Tongue (tissue), 2 donors: ENCODE results near the gene PTPN14. TPM values are rescaled to one million over a fixed set of nuclear protein-coding genes. Genes with fewer than 3 reads are reported as not detected.
A peak's percentile ranks its signal among the peaks of the same experiment; 100 is the strongest.

Experiments
- DNase-seq: peaks from one replicate; pipeline ENCODE4 v3.0.0-alpha.2; 2015
- total RNA-seq: library from RNA; depleted of rRNA; stranded (reverse); fragments of >200 nt; gene quantifications from one replicate; pipeline ENCODE4 v1.2.3, GENCODE V29; 2014

The PTPN14 gene
- total RNA-seq, 1 donor from 2014 or later, result 36.1 TPM

DNA sequence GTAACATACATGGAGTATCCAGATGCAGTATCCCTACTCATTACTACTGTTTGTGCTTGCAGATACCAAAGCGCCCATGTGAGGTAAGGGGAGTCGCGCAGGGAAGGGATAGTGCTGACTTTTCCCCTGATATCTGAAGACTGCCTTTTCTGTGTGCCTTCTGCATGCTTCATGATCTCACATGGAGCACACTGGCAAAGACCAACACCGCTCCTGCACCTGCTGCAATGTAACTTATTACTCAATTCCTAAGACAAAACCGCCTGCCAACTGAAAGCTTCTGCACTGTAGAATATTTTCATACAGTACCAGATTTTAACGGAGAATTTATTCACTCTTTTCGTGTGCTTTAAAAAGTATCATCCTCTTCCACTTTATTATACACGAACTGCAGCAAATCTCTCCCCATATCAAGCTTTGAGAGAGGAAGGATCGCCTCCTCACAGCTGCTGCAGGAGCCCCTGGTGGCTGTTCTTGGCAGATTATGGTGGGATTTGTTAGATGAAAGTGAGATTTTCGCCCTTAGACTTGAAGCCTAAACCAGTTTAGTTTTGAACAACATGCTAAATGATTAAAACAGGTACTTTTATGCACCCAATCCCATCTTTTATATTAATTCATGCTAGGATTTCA lies 99.1 kb downstream of the PTPN14 start:
- DNase-seq, result no peak

DNA sequence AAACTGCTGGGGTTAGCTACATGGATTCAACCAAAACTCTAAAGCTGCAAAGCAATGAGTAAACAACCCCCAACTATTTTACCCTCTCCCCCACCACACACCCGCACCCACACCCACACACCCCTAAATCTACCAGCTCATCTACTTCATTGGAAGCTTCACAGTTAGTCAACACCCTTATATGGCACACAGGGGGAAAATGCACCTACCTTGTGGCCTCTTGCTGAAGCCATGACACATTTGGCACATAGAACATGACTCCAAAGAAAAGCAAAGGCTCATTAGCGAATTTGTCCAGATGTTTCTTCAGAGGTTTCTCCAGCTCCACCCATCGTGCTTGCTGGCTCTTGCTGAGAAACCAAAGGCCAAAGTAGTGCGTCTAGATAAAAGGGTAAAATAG lies 99.8 kb downstream of the PTPN14 start:
- no peak for DNase-seq

DNA sequence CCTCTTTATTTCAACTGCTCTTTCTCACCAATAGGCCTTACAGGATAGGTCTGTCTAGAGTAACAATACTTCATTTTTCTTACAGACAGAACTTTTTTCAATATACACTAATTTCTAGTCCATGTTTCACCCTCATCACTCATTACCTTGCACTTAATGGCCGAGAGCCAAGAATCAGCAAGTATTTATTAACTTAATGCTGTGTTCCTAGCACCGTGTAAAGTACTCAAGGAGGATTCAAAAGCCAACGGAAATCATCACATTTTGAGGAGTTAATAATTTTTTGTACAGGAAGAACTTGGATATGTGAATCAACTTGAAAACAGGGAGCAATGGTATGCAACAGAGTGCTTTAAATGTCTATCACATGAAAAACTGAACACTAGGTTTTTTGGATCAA lies 102.0 kb downstream of the PTPN14 start:
- DNase-seq, result no peak

DNA sequence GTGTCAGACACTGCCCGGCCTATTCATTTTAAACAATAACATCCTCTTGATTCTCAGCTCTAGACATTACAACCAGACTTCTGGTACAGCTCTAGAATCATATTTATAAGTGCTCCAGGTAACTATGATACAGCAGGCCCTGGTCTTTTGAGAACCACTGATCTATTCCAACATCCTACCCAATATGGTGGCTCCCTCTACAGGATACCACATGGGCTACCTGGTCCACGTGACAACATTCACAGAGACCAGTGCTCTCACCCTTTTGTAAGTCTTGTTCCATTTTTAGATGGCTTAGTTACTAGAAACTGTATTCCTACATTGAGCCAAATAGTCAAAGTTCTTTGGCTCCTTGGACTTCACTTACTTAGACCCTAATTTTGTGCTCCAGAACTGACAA lies 102.9 kb downstream of the PTPN14 start:
- DNase-seq, result no peak

DNA sequence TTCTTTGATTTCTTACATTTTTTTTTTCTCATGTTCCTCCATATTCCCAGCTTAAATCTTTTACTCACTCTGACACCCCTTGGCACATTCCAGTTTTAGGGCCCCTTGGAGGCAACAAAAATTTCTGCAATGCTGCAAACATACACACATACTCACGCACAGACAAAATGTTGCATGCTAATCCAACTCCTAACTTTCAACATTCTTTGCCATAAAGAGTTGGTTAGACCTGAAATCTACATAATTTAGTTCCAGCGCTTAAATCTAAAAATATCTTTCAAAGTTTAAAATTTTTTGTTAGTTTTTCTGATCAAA lies 103.9 kb downstream of the PTPN14 start:
- DNase-seq, result no peak

DNA sequence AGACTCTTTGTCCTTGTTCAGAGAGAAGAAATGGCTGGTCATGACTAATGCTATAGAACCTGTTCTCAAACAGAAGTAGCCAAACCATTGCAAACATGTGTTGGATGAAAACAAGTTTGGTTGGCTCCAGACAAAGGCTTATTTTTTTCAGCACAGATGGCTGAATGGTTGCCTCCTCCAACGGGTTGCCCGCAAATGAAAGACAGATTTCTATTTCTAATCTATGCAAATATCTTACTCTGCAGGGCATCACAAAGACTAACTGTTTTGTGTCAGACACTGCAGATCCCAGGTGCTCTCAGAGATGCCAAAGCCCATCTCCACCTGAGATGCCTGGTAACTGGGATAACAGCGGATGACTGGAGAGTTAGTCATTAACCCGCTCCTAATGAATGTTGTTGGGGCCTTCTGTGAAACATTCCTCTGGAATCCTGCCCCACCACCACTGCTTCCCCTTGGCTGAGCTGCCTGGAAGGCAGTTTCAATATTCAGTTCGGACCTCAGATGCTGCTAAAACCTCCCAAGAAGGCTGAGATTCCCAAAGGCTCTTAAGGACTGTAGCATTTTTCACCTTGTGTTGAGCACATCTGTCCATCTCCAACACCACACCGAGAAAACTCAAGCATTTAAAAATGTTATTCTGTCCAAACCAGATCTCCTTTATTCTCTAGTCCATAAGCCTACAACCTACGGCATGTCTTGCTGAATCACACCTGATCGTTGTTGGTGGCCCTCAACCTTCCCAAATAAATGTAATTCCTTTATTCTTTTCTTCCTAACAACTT lies 104.4 kb downstream of the PTPN14 start:
- peak; percentile 38 for DNase-seq

DNA sequence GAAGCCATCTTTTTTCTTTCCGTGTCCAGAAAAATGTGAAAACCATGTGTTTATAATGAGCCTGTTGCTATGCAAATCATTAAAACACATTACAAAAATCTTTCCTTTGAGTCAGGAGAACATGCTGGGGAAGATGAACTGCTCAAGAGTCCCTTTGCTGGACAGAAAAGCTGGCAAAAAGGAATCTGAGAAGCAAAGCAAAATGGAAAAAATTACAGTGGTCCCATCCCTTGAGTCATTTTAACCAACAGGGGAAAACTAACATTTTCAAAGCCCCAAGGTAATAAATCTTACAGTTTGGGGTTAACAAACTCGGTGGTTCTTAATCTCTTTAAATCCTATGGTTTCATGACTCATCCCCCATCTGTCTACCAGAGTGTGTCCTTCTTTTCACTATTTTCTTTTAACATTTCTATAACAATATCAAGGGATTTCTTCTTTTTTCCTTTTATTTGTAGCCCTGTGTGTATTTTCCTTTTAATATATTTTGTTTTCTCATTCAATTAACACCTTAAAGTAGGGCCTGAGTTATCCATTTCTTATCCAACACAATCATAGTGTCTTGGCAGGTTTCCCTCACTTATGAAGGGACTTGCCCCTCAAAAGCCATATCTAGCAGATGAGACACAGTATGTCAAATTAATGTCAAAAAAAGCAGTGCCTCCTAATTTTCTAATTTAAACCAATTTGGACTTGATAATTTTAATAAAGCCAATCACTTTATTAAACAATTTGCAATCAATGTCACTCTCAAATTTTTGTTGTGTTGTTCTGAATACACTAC lies 105.4 kb downstream of the PTPN14 start:
- peak; percentile 51 for DNase-seq

DNA sequence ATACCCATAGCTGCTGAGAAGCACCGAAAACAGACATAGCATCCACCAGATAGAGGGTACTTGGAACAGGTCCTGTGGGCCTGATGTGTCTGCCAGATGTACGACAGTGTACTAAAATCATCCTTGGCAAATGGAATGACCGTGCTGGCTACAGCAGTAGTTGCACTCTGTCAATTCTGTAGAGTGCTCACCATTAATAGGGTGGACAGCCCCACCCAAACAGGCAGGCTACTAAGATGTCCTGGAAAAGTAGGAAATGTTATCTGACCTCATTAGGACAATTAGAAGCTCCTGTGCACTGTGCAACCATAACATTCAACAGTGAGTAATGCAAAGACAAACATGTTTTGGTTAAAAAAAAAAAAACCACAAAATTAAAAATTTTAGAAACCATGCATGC lies 106.2 kb downstream of the PTPN14 start:
- no peak for DNase-seq

DNA sequence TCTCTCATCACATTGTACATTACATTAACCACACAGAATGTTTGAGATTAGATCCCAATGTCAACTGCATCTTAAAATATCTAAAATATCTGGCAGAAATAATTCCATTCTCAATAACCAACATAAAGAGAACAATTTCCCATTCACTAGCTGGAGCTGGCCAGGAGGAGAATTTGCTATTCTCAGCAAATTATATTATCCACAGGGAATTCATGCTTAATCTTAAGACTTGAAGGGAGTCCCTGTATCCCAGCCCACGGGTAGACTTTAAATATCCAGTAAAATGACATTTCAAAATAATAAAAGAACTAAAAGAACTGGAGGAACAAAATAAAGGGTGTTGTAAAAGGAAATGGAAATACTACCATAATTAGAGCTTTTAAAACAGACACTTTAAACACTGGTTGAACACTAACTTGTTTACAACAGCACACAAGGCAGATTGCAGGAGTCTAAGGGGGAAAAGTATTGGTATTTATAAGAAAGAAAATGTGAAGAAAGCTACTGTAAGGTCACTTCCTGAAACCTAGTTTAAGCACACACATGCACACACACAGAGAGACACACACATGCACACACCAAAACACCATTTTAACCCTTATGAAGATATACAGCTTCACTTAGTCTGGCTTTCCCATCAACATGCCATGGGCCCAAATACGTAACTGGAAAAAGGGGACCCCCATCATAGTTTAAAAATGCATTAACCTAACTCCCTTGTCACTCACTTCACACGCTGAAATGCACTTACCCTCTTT lies 107.0 kb downstream of the PTPN14 start:
- no peak for DNase-seq

DNA sequence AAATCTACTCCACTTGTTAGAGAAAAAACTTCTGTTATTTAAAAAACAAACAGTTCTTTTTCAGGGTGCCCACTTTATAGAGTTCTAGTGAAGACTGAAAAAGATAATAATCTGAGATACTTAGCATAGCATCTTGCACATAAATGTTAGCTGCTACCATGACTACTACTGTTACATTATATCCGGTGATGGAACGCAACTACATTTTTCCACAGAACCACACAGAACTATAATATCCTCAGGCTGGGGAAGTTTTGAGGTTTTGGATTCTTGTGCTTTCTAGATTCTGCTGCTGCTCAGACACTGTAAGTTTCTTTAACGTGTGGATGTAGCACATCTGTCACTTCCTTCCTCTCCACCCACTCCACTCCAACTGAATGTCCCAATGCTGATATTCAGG lies 110.3 kb downstream of the PTPN14 start:
- DNase-seq, result no peak

DNA sequence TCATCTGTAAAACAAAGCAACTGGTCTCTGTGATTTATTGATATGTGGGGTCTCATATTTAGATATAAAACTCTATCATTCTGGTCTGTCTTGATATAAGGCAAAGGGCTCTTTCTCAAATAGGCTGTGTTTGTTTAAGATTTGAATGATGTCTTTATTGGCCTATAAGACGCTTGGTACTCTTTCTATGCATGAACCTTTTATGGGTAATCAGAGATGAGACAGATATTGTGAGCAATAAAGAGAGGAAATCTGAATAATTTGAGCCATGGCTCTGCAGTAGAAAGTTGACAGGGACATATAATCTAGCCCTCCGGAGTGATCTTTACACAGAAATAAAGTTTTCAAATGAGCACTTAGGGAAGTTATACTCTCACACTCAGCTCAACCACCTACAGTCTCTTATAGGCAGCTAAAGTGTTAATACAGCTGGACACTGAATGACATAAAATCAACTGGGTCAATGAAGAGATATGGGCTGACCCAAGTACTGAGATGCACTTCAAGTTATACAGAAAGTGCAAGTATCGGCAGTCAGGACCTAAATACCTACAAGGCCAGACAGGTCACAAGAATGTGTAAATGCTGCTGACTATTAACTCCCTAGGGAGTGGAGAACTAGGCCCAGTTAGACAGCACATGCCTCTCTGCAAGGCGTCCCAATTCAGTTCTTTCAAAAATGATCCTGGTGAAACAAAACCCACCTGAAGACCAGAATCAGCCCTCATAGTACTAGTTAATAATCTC lies 111.0 kb downstream of the PTPN14 start:
- no peak for DNase-seq

DNA sequence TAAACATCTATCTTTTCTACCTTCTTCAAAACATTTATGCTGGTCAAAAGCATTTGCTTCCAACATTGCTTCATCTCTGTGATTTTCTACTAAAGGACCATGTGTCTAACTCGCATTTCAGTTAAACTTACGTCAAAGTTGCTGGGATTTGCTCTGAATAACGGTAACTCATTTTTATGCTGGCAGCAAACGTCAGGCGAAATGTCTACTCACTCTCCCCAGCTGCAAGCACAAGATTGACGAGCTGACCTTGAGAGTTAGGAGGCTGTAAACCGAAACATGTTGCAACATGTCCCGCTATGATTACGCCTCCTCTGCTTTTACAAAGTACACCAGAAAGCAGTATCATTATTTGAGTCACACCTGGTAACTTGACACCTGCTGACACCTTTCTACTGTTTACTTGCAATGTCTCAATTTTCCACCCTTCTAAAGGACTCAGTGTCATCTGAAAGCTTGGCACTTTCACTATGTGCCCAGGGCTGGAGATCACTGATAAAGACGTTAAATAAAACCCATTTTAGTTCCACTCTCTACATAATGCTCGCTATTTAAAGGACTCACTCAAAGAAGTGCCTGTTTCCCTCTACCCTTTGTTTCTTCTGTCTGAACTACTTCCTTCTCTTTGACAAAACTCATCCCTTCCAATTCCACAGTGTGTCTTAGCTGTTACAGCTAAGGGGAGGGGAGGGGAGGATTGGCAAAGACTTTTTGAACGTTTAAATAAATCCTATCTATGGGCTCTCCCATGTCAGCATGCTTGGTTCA lies 111.9 kb downstream of the PTPN14 start:
- peak; percentile 45 for DNase-seq

DNA sequence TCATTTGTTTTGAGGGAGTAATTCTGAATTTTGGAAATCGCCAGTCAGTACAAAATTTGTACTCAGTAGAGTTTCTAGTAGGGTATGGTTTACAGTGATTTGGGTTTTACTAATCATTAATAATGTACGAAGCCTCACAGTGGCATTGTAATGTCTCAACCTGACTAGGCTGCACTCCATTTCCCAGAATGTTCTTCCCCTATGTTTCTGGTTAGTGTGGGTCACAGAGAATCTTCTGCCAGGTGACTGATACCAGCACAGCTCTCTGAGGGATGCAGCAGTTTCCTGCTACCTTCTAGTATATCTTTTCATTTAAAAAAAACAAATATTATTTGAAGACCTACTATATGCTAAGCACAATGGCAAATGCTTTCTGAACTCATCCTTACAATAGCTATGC lies 112.9 kb downstream of the PTPN14 start:
- DNase-seq, result no peak

DNA sequence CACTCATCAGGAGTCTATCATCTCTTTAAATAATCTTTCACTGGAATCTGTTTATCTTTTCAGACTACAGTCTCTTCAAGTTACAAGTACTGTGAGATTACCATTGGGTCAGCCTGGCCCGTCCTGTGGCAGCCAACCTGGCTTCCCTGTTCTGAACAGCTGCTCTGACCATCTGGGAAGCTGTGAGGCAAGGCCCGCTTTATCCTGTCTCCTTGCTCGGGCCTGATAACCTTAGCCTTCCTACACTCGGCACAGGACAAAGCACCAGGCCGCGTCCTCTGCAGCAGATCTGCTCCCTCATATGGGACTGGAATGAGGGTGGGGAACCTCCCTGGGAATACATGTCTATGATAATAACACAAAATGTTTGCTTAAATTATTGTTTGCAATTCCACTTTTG lies 113.3 kb downstream of the PTPN14 start:
- peak; percentile 19 for DNase-seq

DNA sequence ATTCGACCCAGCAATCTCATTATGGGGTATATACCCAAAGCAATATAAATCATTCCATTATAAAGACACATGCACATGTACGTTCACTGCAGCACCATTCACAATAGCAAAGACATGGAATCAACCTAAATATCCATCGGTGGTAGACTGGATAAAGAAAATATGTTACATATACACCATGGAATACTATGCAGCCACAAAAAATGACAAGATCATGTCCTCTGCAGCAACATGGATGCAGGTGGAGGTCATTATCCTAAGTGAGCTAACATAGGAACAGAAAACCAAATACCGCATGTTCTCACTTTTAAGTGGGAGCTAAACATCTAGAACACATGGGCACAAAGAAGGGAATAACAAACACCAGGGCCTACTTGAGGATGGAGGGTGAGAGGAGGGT lies 115.5 kb downstream of the PTPN14 start:
- DNase-seq, result no peak

DNA sequence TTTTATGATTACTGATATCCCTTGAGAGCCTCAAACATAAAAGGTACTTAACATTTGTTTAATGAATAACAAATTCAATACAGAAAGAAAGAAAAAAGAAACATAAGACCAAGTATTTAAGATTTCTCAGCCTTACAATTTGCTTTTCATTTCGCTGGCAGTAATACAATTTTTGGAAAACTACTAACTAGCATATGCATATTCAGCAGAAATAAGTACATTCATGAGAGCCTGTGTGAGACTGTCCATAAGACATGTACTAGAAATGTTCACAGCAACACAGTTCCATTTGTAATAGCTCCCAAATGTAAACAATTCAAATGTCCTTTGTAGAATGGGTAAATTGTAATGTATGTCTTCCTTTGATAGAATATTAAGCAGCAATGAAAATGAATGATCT lies 119.2 kb downstream of the PTPN14 start:
- DNase-seq, result no peak

DNA sequence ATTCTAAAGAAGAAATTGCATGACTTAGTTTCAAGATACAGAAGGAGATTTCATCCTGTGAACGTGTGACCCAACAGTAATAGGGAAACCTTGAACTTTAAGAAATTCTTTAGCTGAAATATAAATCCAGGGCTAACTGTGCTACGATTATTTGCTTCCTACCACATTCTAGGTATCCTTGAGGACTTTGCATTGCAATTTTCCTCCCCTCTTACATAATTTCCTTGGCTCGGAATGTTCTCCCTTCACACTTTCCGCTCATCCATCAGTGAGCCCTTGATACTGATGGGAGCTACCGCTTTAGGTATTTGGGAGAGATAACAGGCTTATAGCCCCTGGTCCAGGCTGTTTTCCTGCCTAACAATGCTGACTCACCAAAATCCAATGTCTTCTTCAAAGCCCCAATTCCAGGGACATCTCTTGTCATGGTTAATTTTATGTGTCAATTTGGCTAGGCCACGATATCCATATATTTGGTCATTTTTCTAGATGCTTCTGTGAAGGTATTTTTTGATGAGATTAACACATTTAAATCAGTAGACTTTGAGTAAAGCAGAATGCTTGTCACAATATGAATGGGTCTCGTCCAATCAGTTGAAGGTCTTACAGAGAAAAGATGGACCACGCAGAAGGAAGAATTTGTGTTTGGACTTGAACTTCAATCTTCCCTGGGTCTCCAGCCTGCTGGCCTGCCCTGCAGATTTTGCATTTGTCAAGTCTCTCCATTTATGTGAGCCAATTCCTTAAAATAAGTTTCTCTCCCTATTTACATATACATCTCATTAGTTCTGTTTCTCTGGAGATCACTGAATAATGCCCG lies 121.2 kb downstream of the PTPN14 start:
- no peak for DNase-seq

DNA sequence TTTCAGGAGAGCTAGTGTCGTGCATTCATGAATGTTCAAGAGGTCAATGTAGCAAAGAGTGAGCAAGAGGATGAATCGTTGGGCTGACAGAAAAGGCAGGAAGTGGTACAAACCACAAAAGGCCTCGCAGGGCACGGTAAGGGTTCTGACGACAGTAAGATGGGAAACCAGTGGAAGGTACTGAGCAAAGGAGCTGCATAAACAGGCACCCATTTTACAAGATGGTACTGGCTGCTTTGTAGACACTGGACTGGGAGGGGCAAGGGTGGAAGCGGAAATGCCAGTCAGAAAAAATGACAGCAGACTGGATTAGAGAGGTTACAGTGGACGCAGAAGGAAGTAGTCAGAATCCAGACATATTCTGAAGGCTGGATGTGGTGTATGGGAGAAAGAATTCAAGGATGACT lies 123.5 kb downstream of the PTPN14 start:
- DNase-seq, result no peak

DNA sequence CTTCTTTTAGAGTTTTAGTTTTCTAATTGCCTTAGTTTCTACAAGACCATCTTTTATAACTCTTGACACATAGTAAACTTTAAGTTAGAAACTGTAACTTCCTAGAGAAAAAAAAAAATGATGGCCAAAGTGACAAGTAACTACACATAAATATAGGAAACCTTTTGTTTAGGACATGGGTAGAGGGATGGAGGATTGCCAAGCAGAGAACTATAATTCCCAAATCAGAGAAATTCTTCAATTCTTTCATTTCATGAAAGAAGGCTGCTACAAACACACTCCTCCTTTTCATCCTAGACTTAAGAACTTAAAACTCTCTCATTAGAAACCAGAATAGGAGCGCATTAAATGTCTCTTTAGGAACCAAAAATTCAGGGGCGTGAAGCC lies 125.0 kb downstream of the PTPN14 start:
- no peak for DNase-seq

DNA sequence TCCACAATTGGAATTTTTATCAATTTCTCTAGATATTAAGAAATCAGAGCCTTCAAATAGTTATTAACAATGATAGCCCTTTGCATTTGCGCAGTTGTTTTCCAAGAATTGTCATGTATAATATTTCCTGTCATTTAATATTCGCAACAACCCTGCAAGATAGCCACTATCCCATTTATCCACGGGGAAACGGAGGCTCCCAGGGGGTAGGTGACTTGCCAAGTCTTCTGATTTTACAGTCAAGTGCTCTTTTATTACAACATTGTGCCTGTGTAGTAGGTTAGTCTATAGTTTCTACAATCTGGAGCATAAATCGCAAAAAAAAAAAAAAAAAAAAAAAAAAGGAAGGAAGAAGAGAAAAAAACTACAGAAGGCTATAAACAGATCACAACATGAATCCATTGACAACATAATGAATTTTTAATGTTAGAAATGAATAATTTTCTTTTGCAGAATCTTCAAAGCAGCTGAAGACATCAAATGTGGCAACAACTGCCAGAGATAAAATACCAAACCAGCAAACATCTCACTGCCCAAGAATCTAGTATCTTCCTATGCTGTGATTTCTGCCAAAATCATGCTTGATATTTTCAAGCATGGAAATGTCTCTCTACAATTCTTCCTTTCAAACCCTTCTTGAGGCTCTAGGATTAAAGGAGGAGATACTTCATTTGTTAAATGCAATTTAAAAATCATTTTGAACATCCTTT lies 125.5 kb downstream of the PTPN14 start:
- no peak for DNase-seq
